ENCODE results near the gene SLC8A2. TPM values are rescaled to one million over a fixed set of nuclear protein-coding genes. Genes with fewer than 3 reads are reported as not detected.
A peak's percentile ranks its signal among the peaks of the same experiment; 100 is the strongest.

The SLC8A2 gene
- total and polyA plus RNA-seq, 2 of the 8 experiments (the other 6 are each of a cell fraction or from before 2014, with no cell fraction given), result 7.3 to 12.4 TPM

DNA sequence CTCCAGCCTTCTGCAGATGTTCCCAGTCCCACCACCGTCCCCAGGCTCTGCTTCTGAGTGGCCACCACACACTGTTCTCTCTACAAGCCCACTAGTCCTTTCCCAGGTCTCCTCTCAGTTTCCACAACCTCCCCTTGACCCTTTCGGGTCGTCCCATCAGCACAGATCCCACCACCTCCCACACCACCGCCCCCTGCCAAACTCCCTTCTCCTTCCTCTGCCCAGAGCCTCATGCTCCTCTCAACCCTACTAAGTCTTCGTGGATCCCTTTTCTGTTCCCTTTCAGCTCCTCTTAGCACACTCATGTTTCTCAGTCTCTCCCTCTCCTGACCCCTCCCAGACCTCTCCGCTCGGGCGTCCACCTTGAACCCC, 41.2 kb upstream of the SLC8A2 start:
- H3K9me3 ChIP-seq (ENCODE audit: insufficient read depth in 2 of 2, low read depth in 1 of 2, low read length in 1 of 2), result no peaks in the 10 kb centered on the region
- H3K18ac ChIP-seq (ENCODE audit: extremely low read depth, low read length), result no peak overlapping the region
- H3K27ac ChIP-seq (ENCODE audit: low read depth, low read length), result no peak overlapping the region
- no peak overlapping the region for H3K23ac ChIP-seq (ENCODE audit: insufficient read length)
- no peak for TF ChIP-seq SIX5 (IDR thresholded peaks at IDR 0.05; ENCODE audit: low read depth, low read length)
- no peak for TF ChIP-seq RXRA (IDR thresholded peaks at IDR 0.05; ENCODE audit: insufficient read depth, low read depth, low read length)
- no peak for TF ChIP-seq CHD2 (IDR thresholded peaks at IDR 0.05; ENCODE audit: low read length)
- no peak for TF ChIP-seq NRF1 (IDR thresholded peaks at IDR 0.05; ENCODE audit: low read depth, low read length)
- no peak for TF ChIP-seq EZH2 (IDR thresholded peaks at IDR 0.05; ENCODE audit: low read depth, low read length, severe bottlenecking)
- no peak for TF ChIP-seq TAF7 (optimal IDR thresholded peaks at IDR 0.05; ENCODE audit: borderline replicate concordance, low read depth, low read length)
- TF ChIP-seq TAF1 (IDR thresholded peaks at IDR 0.05; ENCODE audit: low read depth, low read length), result no peak
- no peak for TF ChIP-seq CTBP2 (IDR thresholded peaks at IDR 0.05; ENCODE audit: borderline replicate concordance, insufficient read depth, insufficient read length, low read length)
- TF ChIP-seq TBP (IDR thresholded peaks at IDR 0.05; ENCODE audit: low read depth, low read length), result no peak
- no peak overlapping the region for H2AK5ac ChIP-seq (ENCODE audit: low read depth, low read length)
- H3K14ac ChIP-seq (ENCODE audit: insufficient read length), result no peak overlapping the region
- FAIRE-seq (no peak), DNase-seq (ENCODE audit: low read depth in 1 of 2, low spot score in 2 of 2) (no peak)
- peaks cover 3 to 23% of the 10 kb centered on the region in 2 experiments for H4K20me1 ChIP-seq (replicated peaks in 1 of 2; ENCODE audit: control insufficient read depth in 1 of 2, insufficient read depth in 2 of 2, low read length in 2 of 2)
- no peak overlapping the region for H2AFZ ChIP-seq (ENCODE audit: low read length)
- H3K4me2 ChIP-seq (ENCODE audit: insufficient read depth in 1 of 2, low read depth in 2 of 2, low read length in 2 of 2), result peak overlapping the region in 1 of 2 experiments; percentile 81; a peak in 1 of 4 replicates
- H3K23me2 ChIP-seq (ENCODE audit: low read depth, low read length), result peaks cover 6% of the 10 kb centered on the region; the same call in 1 of the 2 replicates
- no peak overlapping the region for H2BK20ac ChIP-seq (ENCODE audit: low read length)
- no peak overlapping the region for H2BK5ac ChIP-seq (ENCODE audit: low read depth, low read length)
- peak overlapping the region in 1 of 4 experiments; percentile 39; a peak in 2 of 7 replicates for H3K9ac ChIP-seq (replicated peaks in 1 of 4; ENCODE audit: extremely low read depth in 1 of 4, low read depth in 3 of 4, low read length in 3 of 4)
- no peak overlapping the region for H3K4me3 ChIP-seq (ENCODE audit: extremely low read depth in 1 of 4, insufficient read depth in 2 of 4, low read depth in 3 of 4, low read length in 4 of 4)
- H3K4ac ChIP-seq (replicated peaks; ENCODE audit: insufficient read length, low read depth, low read length), result no peak overlapping the region
- H4K91ac ChIP-seq (replicated peaks; ENCODE audit: insufficient read length, low read length), result no peak overlapping the region
- peaks cover 0 to 8% (median 4%) of the 10 kb centered on the region in 4 experiments; a peak in 5 of 7 replicates for H3K4me1 ChIP-seq (replicated peaks in 1 of 4; ENCODE audit: control insufficient read depth in 3 of 4, insufficient read depth in 4 of 4, low read length in 3 of 4)
- H2BK12ac ChIP-seq (ENCODE audit: low read depth, low read length), result no peak overlapping the region
- no peak overlapping the region for H2BK120ac ChIP-seq (replicated peaks; ENCODE audit: low read depth, low read length)
- no peaks in the 10 kb centered on the region for H3K27me3 ChIP-seq (replicated peaks in 1 of 4; ENCODE audit: control insufficient read depth in 3 of 4, extremely low read depth in 1 of 4, insufficient read depth in 3 of 4, low read length in 3 of 4)
- no peaks in the 10 kb centered on the region for H3K36me3 ChIP-seq (ENCODE audit: control insufficient read depth in 2 of 4, insufficient read depth in 4 of 4, low read length in 3 of 4)
- H3K79me1 ChIP-seq (ENCODE audit: low read depth, low read length), result peaks cover 32% of the 10 kb centered on the region
- no peak overlapping the region for H2BK15ac ChIP-seq (ENCODE audit: low read length)
- ChIA-PET CTCF (ENCODE audit: partially characterized antibody) (interaction anchor here (0.9 to 2.9 kb wide), 8 partner anchors 9 to 216 kb away, joined by 3 to 10 read pairs (median 4); no protein-coding TSS in a partner anchor), POLR2A (ENCODE audit: partially characterized antibody) (interaction anchor here (1.0 to 1.7 kb wide), 5 partner anchors 11 to 144 kb away, joined by 3 to 4 read pairs (median 4); no protein-coding TSS in a partner anchor)
- H4K8ac ChIP-seq (ENCODE audit: extremely low read depth, insufficient read depth, low read length), result no peak overlapping the region
- H4K5ac ChIP-seq (ENCODE audit: insufficient read length, low read depth, low read length), result no peak overlapping the region
- H3K79me2 ChIP-seq (ENCODE audit: control insufficient read depth in 1 of 2, insufficient read depth in 2 of 2, low read length in 2 of 2), result peaks cover 7 to 63% of the 10 kb centered on the region in 2 experiments; a peak in 3 of 4 replicates
- H3K56ac ChIP-seq (replicated peaks; ENCODE audit: insufficient read length, low read depth, low read length), result no peak overlapping the region
- WGBS, 2 experiments (ENCODE audit: extremely low coverage in 1 of 2, insufficient coverage in 1 of 2, insufficient read length in 1 of 2, insufficient replicate concordance in 2 of 2, low coverage in 1 of 2, low lambda C conversion rate in 2 of 2, missing lambda C conversion rate in 1 of 2), result 77% methylated on average over 7 of the region's 8 CpGs; no CpG with 5 or more reads in 1 of the 2 experiments
